Measurements from ENCODE around the gene CNGA1. TPM values are rescaled to one million over a fixed set of nuclear protein-coding genes. Genes with fewer than 3 reads are reported as not detected.

The CNGA1 gene
- total and polyA plus RNA-seq, 7 donors = 0.15 to 1.1 (median 0.62) TPM

GRCh38 chr4:47972181-47972580 lies 44.3 kb downstream of the CNGA1 start:
- intact Hi-C loops (cut with DNase I) = no loop called here
- no peak overlapping the region for H3K4me3 ChIP-seq
- no peak for ATAC-seq
- no peaks in the 10 kb centered on the region for H3K9me3 ChIP-seq
- H3K4me1 ChIP-seq = no peaks in the 10 kb centered on the region
- no peaks in the 10 kb centered on the region for H3K36me3 ChIP-seq (ENCODE audit: insufficient read depth in 1 of 2, low read depth in 1 of 2)
- no peak for TF ChIP-seq CTCF (IDR thresholded peaks at IDR 0.05)
- DNase-seq = no peak
- no peak overlapping the region for H3K27ac ChIP-seq
- no peaks in the 10 kb centered on the region for H3K27me3 ChIP-seq (ENCODE audit: insufficient read depth in 3 of 3, low read length in 2 of 3)
- 89 to 95% (median 89%) methylated on average over 1 of the region's 1 CpG for WGBS, 3 donors

GRCh38 chr4:47968847-47969246 lies 47.6 kb downstream of the CNGA1 start:
- Histone ChIP-seq H3K4me3 (no peak overlapping the region), H3K36me3 (ENCODE audit: insufficient read depth in 1 of 2, low read depth in 1 of 2) (no peaks in the 10 kb centered on the region), H3K9me3 (no peaks in the 10 kb centered on the region), H3K4me1 (no peaks in the 10 kb centered on the region), H3K27ac (no peak overlapping the region), H3K27me3 (ENCODE audit: insufficient read depth in 3 of 3, low read length in 2 of 3) (no peaks in the 10 kb centered on the region)
- ATAC-seq (no peak), DNase-seq (no peak)
- TF ChIP-seq CTCF (IDR thresholded peaks at IDR 0.05) = no peak
- intact Hi-C loops (cut with DNase I) = no loop called here

GRCh38 chr4:47954677-47955076 lies 61.8 kb downstream of the CNGA1 start:
- intact Hi-C loops (cut with DNase I) = no loop called here
- DNase-seq = no peak

GRCh38 chr4:47954245-47954644 lies 62.2 kb downstream of the CNGA1 start:
- DNase-seq (no peak), ATAC-seq (no peak)
- Histone ChIP-seq H3K9me3 (no peaks in the 10 kb centered on the region), H3K27ac (no peak overlapping the region), H3K27me3 (ENCODE audit: insufficient read depth in 3 of 3, low read length in 2 of 3) (no peaks in the 10 kb centered on the region), H3K36me3 (ENCODE audit: insufficient read depth in 1 of 2, low read depth in 1 of 2) (no peaks in the 10 kb centered on the region), H3K4me1 (no peaks in the 10 kb centered on the region), H3K4me3 (no peak overlapping the region)
- intact Hi-C loops (cut with DNase I) = no loop called here
- WGBS, 3 donors = 50 to 64% (median 63%) methylated on average over 10 of the region's 10 CpGs
- no peak for TF ChIP-seq CTCF (IDR thresholded peaks at IDR 0.05)

More at GRCh38 chr4:47954677-47955076, 61.8 kb downstream of the CNGA1 start:
- H3K27ac ChIP-seq = no peak overlapping the region
- H3K4me3 ChIP-seq = no peak overlapping the region
- H3K4me1 ChIP-seq = no peaks in the 10 kb centered on the region
- no peaks in the 10 kb centered on the region for H3K36me3 ChIP-seq (ENCODE audit: insufficient read depth in 1 of 2, low read depth in 1 of 2)
- 67 to 69% (median 68%) methylated on average over 6 of the region's 6 CpGs for WGBS, 3 donors
- TF ChIP-seq CTCF (IDR thresholded peaks at IDR 0.05) = no peak
- H3K27me3 ChIP-seq (ENCODE audit: insufficient read depth in 3 of 3, low read length in 2 of 3) = no peaks in the 10 kb centered on the region
- ATAC-seq = no peak
- no peaks in the 10 kb centered on the region for H3K9me3 ChIP-seq

- no peaks in the 10 kb centered on the region for H3K36me3 ChIP-seq (ENCODE audit: insufficient read depth in 1 of 2, low read depth in 1 of 2)
- H3K4me1 ChIP-seq = no peaks in the 10 kb centered on the region
- no peaks in the 10 kb centered on the region for H3K9me3 ChIP-seq
- no peak for ATAC-seq
- no peak for DNase-seq
- WGBS, 3 donors = 84 to 92% (median 85%) methylated on average over 5 of the region's 5 CpGs
- H3K27me3 ChIP-seq (ENCODE audit: insufficient read depth in 3 of 3, low read length in 2 of 3) = no peaks in the 10 kb centered on the region
- TF ChIP-seq CTCF (IDR thresholded peaks at IDR 0.05) = no peak
- no peak overlapping the region for H3K27ac ChIP-seq
- intact Hi-C loops (cut with DNase I) = no loop called here
- no peak overlapping the region for H3K4me3 ChIP-seq
Measured at GRCh38 chr4:47945930-47946726, 70.4 kb downstream of the CNGA1 start.

Data from psoas muscle (tissue), 8 donors.